Lower leg skin (tissue), 4 donors: ENCODE data around the gene ADAMTSL2. TPM values are rescaled to one million over a fixed set of nuclear protein-coding genes. Genes with fewer than 3 reads are reported as not detected.

Source experiments
- DNase-seq, 2 donors: peaks; one replicate each; pipeline ENCODE4 v3.0.0-alpha.2; 2019; ENCODE audit warnings: low spot score in 2 of 2
- H3K4me3 ChIP-seq: fragments of 200-600 bp; sonication (generic); 2 replicates; pipeline ENCODE4 v1.5.1; 2017; ENCODE audit warnings: mild to moderate bottlenecking, low read depth; ENCODE audit not compliant: poor library complexity, severe bottlenecking
- POLR2A ChIP-seq, 2 donors: fragments of 450-650 bp; IDR thresholded peaks; one replicate each; pipeline ENCODE4 v1.6.1; 2016 to 2017; ENCODE audit warnings: antibody characterized with exemption in 2 of 2, mild to moderate bottlenecking in 1 of 2, moderate library complexity in 1 of 2
- WGBS, 2 donors: methylation state at CpG; one replicate each; pipeline ENCODE4 v1.1.5; 2018; 5-methylcytosine and 5-hydroxymethylcytosine counted together
- intact Hi-C: fragments of 100-400 bp; cut with DNase I; formaldehyde crosslinking; loops from one replicate; pipeline ENCODE4 v1.15.0; 2023; ENCODE audit warnings: low total_unique reads
- total RNA-seq, 4 donors: library from RNA; depleted of rRNA; stranded (reverse); fragments of >200 nt; gene quantifications; one replicate each; pipeline ENCODE4 v1.1.0, GENCODE V29; 2016
- TF ChIP-seq, protein P1 (sequence below), 3 donors: fragments of 450-650 bp; IDR thresholded peaks; one replicate each; pipeline ENCODE4 v1.5.1; 2016; ENCODE audit warnings: antibody characterized with exemption in 3 of 3, mild to moderate bottlenecking in 3 of 3, moderate library complexity in 2 of 3

The ADAMTSL2 gene
- total RNA-seq, 4 donors from 2014 or later: 0.08 to 1.5 (median 0.32) TPM; not detected in 1

DNA sequence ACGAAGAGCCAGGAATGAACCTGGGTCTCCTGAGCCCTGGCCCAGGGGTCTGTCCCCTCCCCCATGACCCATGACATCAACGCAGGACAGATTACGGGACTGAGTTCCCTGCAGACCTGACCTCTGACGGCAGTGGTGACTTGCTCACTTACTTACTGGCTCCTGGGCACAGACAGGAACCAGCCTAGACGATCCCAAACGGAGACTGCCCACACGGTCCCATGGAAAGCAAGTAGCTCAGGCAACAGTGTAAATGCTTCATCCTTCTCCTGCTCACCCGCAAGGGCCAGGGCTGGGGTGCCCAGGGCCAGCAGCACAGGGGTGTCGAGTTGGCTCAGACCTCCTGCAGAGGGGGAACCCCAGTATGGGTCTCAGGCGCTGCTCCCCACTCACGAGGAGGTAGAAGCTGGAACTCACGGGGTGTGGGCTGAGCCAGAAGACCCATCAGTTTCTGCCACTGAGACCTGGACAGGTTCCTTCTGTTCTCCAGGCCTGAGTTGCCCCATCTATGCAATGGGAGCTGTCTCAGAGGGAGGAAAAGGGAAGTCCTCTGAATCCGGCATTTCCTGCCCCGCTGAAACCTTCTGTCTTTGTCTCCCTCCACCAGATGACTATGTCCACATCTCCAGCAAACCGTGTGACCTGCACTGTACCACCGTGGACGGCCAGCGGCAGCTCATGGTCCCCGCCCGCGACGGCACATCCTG lies 5.6 kb downstream of the ADAMTSL2 start:
- 75 to 80% methylated on average over 19 to 22 of the region's 22 CpGs for WGBS, 2 donors
- intact Hi-C loops: loop anchor here (10.0 kb wide), 1 partner anchor 185 kb away; no protein-coding TSS in a partner anchor
- H3K4me3 ChIP-seq: no peak overlapping the region
- DNase-seq: no peak
- TF ChIP-seq, protein P1, sequence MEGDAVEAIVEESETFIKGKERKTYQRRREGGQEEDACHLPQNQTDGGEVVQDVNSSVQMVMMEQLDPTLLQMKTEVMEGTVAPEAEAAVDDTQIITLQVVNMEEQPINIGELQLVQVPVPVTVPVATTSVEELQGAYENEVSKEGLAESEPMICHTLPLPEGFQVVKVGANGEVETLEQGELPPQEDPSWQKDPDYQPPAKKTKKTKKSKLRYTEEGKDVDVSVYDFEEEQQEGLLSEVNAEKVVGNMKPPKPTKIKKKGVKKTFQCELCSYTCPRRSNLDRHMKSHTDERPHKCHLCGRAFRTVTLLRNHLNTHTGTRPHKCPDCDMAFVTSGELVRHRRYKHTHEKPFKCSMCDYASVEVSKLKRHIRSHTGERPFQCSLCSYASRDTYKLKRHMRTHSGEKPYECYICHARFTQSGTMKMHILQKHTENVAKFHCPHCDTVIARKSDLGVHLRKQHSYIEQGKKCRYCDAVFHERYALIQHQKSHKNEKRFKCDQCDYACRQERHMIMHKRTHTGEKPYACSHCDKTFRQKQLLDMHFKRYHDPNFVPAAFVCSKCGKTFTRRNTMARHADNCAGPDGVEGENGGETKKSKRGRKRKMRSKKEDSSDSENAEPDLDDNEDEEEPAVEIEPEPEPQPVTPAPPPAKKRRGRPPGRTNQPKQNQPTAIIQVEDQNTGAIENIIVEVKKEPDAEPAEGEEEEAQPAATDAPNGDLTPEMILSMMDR (IDR thresholded peaks at IDR 0.05): no peak
- TF ChIP-seq POLR2A (IDR thresholded peaks at IDR 0.05): no peak

DNA sequence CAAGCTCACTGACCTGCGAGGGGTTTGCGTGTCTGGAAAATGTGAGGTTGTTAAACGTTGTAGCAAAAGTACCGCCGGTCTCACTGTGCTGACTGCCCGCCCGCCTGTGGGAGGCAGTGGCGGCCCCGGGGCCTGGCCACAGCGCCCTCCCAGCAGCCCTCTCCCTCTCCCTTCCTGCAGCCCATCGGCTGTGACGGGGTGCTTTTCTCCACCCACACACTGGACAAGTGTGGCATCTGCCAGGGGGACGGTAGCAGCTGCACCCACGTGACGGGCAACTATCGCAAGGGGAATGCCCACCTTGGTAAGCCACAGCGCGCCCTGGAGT lies 6.2 kb downstream of the ADAMTSL2 start:
- no peak for DNase-seq
- WGBS, 2 donors: 86 to 88% methylated on average over 11 to 18 of the region's 18 CpGs
- H3K4me3 ChIP-seq: no peak overlapping the region
- no peak for TF ChIP-seq POLR2A (IDR thresholded peaks at IDR 0.05)
- TF ChIP-seq, protein P1 (IDR thresholded peaks at IDR 0.05): no peak
- intact Hi-C loops: no loop called here

DNA sequence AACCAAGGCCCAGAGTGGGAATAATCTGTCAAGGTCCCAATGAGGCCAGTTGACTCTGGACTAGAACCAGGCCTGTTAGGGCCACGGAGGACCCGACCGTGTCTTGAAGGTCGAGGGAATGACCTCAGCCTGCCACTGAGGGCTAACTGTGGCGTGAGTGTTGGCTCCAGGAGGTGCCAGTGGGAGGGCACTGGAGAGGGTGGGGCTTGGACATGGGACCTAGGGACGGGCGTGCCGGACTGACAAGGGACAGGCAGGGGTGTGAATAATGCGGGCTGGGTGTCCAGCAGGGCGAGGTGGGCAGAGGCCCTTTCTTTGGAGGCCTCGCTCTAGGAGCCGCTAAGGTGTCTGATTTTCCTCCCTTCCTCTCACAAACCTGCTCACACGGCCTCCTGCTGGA lies 7.5 kb downstream of the ADAMTSL2 start:
- DNase-seq: no peak
- no peak overlapping the region for H3K4me3 ChIP-seq
- TF ChIP-seq POLR2A (IDR thresholded peaks at IDR 0.05): no peak
- TF ChIP-seq, protein P1 (IDR thresholded peaks at IDR 0.05): no peak
- 91 to 92% methylated on average over 13 of the region's 13 CpGs for WGBS, 2 donors
- intact Hi-C loops: no loop called here

- DNase-seq: no peak
- intact Hi-C loops: no loop called here
- WGBS, 2 donors: 62 to 66% methylated on average over 16 of the region's 16 CpGs
- TF ChIP-seq POLR2A (IDR thresholded peaks at IDR 0.05): no peak
- TF ChIP-seq, protein P1 (IDR thresholded peaks at IDR 0.05): no peak
- H3K4me3 ChIP-seq: no peak overlapping the region
Observed at GRCh38 chr9:133543772-133544467, 9.4 kb downstream of the ADAMTSL2 start.

DNA sequence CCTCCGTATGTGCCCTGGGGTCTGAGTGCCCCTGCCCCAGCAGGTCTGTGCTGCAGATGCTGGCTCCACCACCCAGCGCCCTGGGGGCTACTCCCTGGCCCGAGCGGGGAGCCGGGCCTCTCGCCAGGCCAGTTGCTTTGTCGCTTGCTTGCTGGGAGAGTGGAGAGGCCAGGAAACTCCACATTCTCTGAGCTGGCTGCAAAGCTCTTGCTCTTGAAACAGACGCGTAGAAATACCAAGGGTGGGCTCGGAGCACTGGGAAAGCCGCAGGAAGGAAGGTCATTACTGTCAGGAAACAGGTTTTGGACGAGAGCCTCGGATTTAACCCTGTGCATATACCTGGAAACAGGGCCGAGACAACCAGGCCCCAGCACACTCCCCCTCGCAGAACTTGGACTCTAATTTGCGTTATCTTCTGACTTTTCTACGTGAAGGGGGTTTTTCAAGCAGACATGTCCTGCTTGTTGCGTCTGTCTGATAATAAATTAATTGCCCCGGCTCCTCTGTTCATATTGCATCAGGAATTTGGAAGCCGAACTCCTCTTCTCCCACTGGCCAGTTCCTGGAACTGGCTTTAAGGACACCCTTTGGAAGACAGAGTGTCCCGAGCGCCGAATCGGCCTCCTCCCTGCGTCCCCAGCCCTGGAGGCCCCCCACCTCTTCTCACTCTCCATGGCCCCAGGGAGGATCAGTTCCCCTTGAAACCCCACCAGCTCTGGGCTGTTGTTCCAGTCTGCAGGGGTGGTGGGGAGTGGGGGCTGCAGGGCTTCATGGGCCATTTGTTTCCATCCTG lies 11.2 kb downstream of the ADAMTSL2 start:
- 55 to 67% methylated on average over 24 to 25 of the region's 25 CpGs for WGBS, 2 donors
- no peak overlapping the region for H3K4me3 ChIP-seq
- no peak for TF ChIP-seq POLR2A (IDR thresholded peaks at IDR 0.05)
- TF ChIP-seq, protein P1 (IDR thresholded peaks at IDR 0.05): no peak
- DNase-seq: no peak
- intact Hi-C loops: no loop called here
